Activated naive CD4-positive, alpha-beta T cell treated with Interleukin-2 at 50 U/mL for 16 hours (primary cell): Measurements from ENCODE around the gene PHF10.

Experiments used
- DNase-seq: peaks from one replicate; pipeline ENCODE4 v3.0.0-alpha.2; 2020

Gene PHF10

GRCh38 chr6:169669889-169670288 is 54.4 kb downstream of the PHF10 start:
- no peak for DNase-seq

- no peak for DNase-seq
Observed at GRCh38 chr6:169669147-169669546, 55.2 kb downstream of the PHF10 start.

- DNase-seq = no peak
Observed at GRCh38 chr6:169668203-169668847, 56.0 kb downstream of the PHF10 start.

GRCh38 chr6:169667716-169668115 is 56.6 kb downstream of the PHF10 start:
- no peak for DNase-seq

- DNase-seq = no peak
Observed at GRCh38 chr6:169666441-169666840, 57.9 kb downstream of the PHF10 start.

- DNase-seq = no peak
Observed at GRCh38 chr6:169665289-169665688, 59.0 kb downstream of the PHF10 start.

GRCh38 chr6:169664227-169664626 is 60.1 kb downstream of the PHF10 start:
- DNase-seq = no peak

- DNase-seq = no peak
Observed at GRCh38 chr6:169663468-169663867, 60.8 kb downstream of the PHF10 start.

GRCh38 chr6:169661391-169661756 is 62.9 kb downstream of the PHF10 start:
- DNase-seq = no peak

- no peak for DNase-seq
Observed at GRCh38 chr6:169660751-169661390, 63.4 kb downstream of the PHF10 start.

GRCh38 chr6:169659820-169660610 is 64.3 kb downstream of the PHF10 start:
- DNase-seq = no peak

GRCh38 chr6:169657284-169657610 is 67.1 kb downstream of the PHF10 start:
- DNase-seq = no peak

- DNase-seq = no peak
Observed at GRCh38 chr6:169656546-169657283, 67.6 kb downstream of the PHF10 start.

- peak; percentile 72 for DNase-seq
Observed at GRCh38 chr6:169654598-169655391, 69.5 kb downstream of the PHF10 start.
